Stimulated activated CD4-positive, alpha-beta T cell treated with anti-CD3 and anti-CD28 coated beads, Interleukin-12 subunit alpha, Interleukin-12 subunit beta, amount 100 ng/mL, for 4 hours (primary cell): Measurements from ENCODE around the gene CDKN2C.

Source experiments
- DNase-seq: peaks from one replicate; pipeline ENCODE4 v3.0.0-alpha.2; 2020

The CDKN2C gene

GRCh38 chr1:50966991-50967390 lies 3.1 kb upstream of the CDKN2C start:
- no peak for DNase-seq

- DNase-seq = no peak
These were observed 2.5 kb upstream of the CDKN2C start for GRCh38 chr1:50967416-50968157.

- peak; percentile 76 for DNase-seq
These were observed 1.8 kb upstream of the CDKN2C start for GRCh38 chr1:50968158-50968820.

GRCh38 chr1:50968821-50969610 lies 1.0 kb upstream of the CDKN2C start:
- DNase-seq = peak; percentile 46

- DNase-seq = no peak
These were observed 453 bp downstream of the CDKN2C start for GRCh38 chr1:50970509-50970887.

GRCh38 chr1:50970931-50971582 lies 1.0 kb downstream of the CDKN2C start:
- DNase-seq = no peak

GRCh38 chr1:50971748-50972305 lies 1.8 kb downstream of the CDKN2C start:
- no peak for DNase-seq

GRCh38 chr1:50972766-50973165 lies 2.7 kb downstream of the CDKN2C start:
- DNase-seq = no peak

- no peak for DNase-seq
These were observed 3.2 kb downstream of the CDKN2C start for GRCh38 chr1:50973255-50973654.

GRCh38 chr1:50973875-50974617 lies 4.0 kb downstream of the CDKN2C start:
- DNase-seq = no peak

GRCh38 chr1:50974618-50974935 lies 4.5 kb downstream of the CDKN2C start:
- no peak for DNase-seq

- DNase-seq = no peak
These were observed 5.4 kb downstream of the CDKN2C start for GRCh38 chr1:50975436-50975835.

GRCh38 chr1:50976111-50976889 lies 6.3 kb downstream of the CDKN2C start:
- DNase-seq = no peak

- DNase-seq = peak; percentile 10
These were observed 7.0 kb downstream of the CDKN2C start for GRCh38 chr1:50976890-50977574.

GRCh38 chr1:50977575-50978143 lies 7.6 kb downstream of the CDKN2C start:
- DNase-seq = peak; percentile 21

- peak; percentile 12 for DNase-seq
These were observed 8.3 kb downstream of the CDKN2C start for GRCh38 chr1:50978144-50978851.

- no peak for DNase-seq
These were observed 9.1 kb downstream of the CDKN2C start for GRCh38 chr1:50978852-50979781.

GRCh38 chr1:50979937-50980336 lies 9.9 kb downstream of the CDKN2C start:
- DNase-seq = no peak

GRCh38 chr1:50980505-50980904 lies 10.5 kb downstream of the CDKN2C start:
- no peak for DNase-seq
